RWPE1 (cell line): Measurements from ENCODE around the gene HSPB1.

Source experiments
- CTCF ChIA-PET: fragments of 350-600 bp; sonication (Branson Sonifier 250); formaldehyde crosslinking; extraction: SDS; loops from one replicate; lab custom pipeline; 2021; lab: Yijun Ruan, JAX
- POLR2A ChIA-PET: fragments of 400-600 bp; formaldehyde crosslinking; extraction: SDS; loops from one replicate; lab custom pipeline; 2020; ENCODE audit warnings: antibody characterized with exemption; ENCODE audit not compliant: low non-redundant PET; lab: Yijun Ruan, JAX
- DNase-seq: peaks from one replicate; pipeline ENCODE4 v3.0.0; 2012; ENCODE audit warnings: low spot score
- H3K27ac ChIP-seq: fragments of 450-650 bp; 2 replicates; pipeline ENCODE4 v1.5.1; 2017
- CTCF ChIP-seq: fragments of 450-650 bp; conservative IDR thresholded peaks from 2 replicates; pipeline ENCODE4 v1.5.1; 2017; ENCODE audit warnings: low read depth, mild to moderate bottlenecking

The HSPB1 gene

GRCh38 chr7:76280408-76280807 is 22.1 kb upstream of the HSPB1 start:
- CTCF ChIA-PET: no interaction called here
- H3K27ac ChIP-seq: no peak overlapping the region
- no peak for TF ChIP-seq CTCF

GRCh38 chr7:76281006-76281705 is 21.3 kb upstream of the HSPB1 start:
- TF ChIP-seq CTCF: no peak
- no peak for DNase-seq
- CTCF ChIA-PET: interaction anchor here (1.5 to 2.3 kb wide), 3 partner anchors 10 to 33 kb away, joined by 5 to 11 read pairs (median 7); no protein-coding TSS in a partner anchor
- no peak overlapping the region for H3K27ac ChIP-seq
- POLR2A ChIA-PET: no interaction called here

More at GRCh38 chr7:76280408-76280807, 22.1 kb upstream of the HSPB1 start:
- DNase-seq: no peak
- POLR2A ChIA-PET: no interaction called here

GRCh38 chr7:76281706-76282343 is 20.6 kb upstream of the HSPB1 start:
- CTCF ChIA-PET: interaction anchor here (0.5 to 2.3 kb wide), 6 partner anchors 9 to 103 kb away, joined by 3 to 11 read pairs (median 6); no protein-coding TSS in a partner anchor
- DNase-seq: no peak
- POLR2A ChIA-PET: no interaction called here
- H3K27ac ChIP-seq: no peak overlapping the region
- TF ChIP-seq CTCF: no peak

GRCh38 chr7:76282344-76283253 is 19.9 kb upstream of the HSPB1 start:
- ChIA-PET POLR2A (interaction anchor here (0.7 kb wide), 1 partner anchor 22 kb away, joined by 4 read pairs; no protein-coding TSS in a partner anchor), CTCF (interaction anchor here (0.5 to 2.3 kb wide), 8 partner anchors 9 to 104 kb away, joined by 3 to 11 read pairs (median 6); no protein-coding TSS in a partner anchor)
- no peak for TF ChIP-seq CTCF
- no peak for DNase-seq
- no peak overlapping the region; the same call in 1 of the 2 replicates for H3K27ac ChIP-seq

GRCh38 chr7:76283254-76284159 is 19.0 kb upstream of the HSPB1 start:
- no peak for TF ChIP-seq CTCF
- POLR2A ChIA-PET: interaction anchor here (0.7 kb wide), 1 partner anchor 21 kb away, joined by 4 read pairs; no protein-coding TSS in a partner anchor
- CTCF ChIA-PET: interaction anchor here (0.6 to 1.5 kb wide), 3 partner anchors 21 to 105 kb away, joined by 3 to 4 read pairs (median 4); no protein-coding TSS in a partner anchor
- H3K27ac ChIP-seq: no peak overlapping the region; the same call in 1 of the 2 replicates
- no peak for DNase-seq
